ENCODE data around the gene CNST. TPM values are rescaled to one million over a fixed set of nuclear protein-coding genes. Genes with fewer than 3 reads are reported as not detected.
A peak's percentile ranks its signal among the peaks of the same experiment; 100 is the strongest.
"Not testable (repeated sequence)": the region's sequence is repeated elsewhere in the genome, so short reads cannot be mapped to it uniquely, and the experiment has no call there.

Gene CNST
- total RNA-seq, 6 experiments from 2014 or later, result 9.8 to 21.7 (median 14.6) TPM

- no peak overlapping the region for H3K4me3 ChIP-seq
- TF ChIP-seq CTCF (IDR thresholded peaks at IDR 0.05) (no peak), POLR2A (IDR thresholded peaks at IDR 0.05) (no peak)
- no peak for DNase-seq
Observed at GRCh38 chr1:246569248-246570238, 3.3 kb downstream of the CNST start.

DNA sequence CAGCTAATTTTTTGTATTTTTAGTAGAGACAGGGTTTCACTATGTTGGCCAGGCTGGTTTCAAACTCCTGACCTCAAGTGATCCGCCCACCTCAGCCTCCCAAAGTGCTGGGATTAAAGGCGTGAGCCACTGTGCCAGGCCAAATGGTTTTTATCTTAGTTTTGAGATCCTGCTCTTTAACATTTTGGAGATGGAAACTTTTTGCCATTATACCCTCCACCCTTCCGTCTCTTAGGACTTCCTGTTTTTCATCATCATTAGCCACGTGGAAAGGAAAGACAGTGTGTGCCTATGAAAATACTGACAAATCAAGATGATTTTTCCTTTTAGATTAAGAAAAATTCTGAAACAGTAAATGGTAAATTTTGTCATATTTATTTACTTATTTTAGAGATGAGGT is 5.1 kb downstream of the CNST start:
- H3K4me3 ChIP-seq; H3K36me3 ChIP-seq; ATAC-seq; DNase-seq; H3K27me3 ChIP-seq; intact Hi-C loops (cut with DNase I); H3K9me3 ChIP-seq: not testable (repeated sequence)
- Histone ChIP-seq H3K27ac (peak overlapping the region; percentile 21 to 48 (median 47)), H3K4me1 (peaks cover 0 to 15% (median 0%) of the 10 kb centered on the region in 4 donors)
- 61% methylated on average over 4 of the region's 4 CpGs for WGBS (ENCODE audit: insufficient coverage, low coverage, low lambda C conversion rate, missing lambda C conversion rate)

More at GRCh38 chr1:246569248-246570238, 3.3 kb downstream of the CNST start:
- Histone ChIP-seq H3K27ac (peak overlapping the region in 2 of 3 donors; percentile 13 to 18), H3K9me3 (no peaks in the 10 kb centered on the region), H3K36me3 (no peaks in the 10 kb centered on the region), H3K4me1 (peaks cover 0 to 14% (median 3%) of the 10 kb centered on the region in 4 donors), H3K27me3 (no peaks in the 10 kb centered on the region)
- intact Hi-C loops (cut with DNase I), result no loop called here
- ATAC-seq, result no peak
- 58% methylated on average over 8 of the region's 8 CpGs for WGBS (ENCODE audit: insufficient coverage, low coverage, low lambda C conversion rate, missing lambda C conversion rate)

DNA sequence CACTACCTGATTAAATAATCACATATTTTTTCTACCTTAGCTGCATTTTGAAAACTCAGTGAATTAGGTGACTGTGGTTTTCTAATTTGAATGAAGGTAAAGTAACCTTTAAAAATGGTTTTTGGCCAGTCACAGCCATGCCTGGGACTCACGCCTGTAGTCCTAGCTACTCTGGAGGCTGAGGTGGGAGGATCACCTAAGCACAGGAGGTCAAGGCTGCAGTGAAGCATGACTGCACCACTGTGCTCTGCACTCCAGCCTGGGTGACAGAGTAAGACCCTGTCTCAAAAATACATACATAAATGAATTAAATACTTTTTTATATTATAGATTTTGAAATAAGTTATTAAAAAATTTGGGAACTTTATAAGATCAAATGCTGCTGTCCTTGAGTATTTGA is 5.7 kb downstream of the CNST start:
- DNase-seq (no peak), ATAC-seq (no peak)
- no peaks in the 10 kb centered on the region for H3K27me3 ChIP-seq
- H3K36me3 ChIP-seq, result no peaks in the 10 kb centered on the region
- peak overlapping the region in 2 of 3 donors; percentile 21 to 48 for H3K27ac ChIP-seq
- WGBS (ENCODE audit: insufficient coverage, low coverage, low lambda C conversion rate, missing lambda C conversion rate), result 94% methylated on average over 1 of the region's 1 CpG
- intact Hi-C loops (cut with DNase I), result no loop called here
- peaks cover 0 to 15% (median 0%) of the 10 kb centered on the region in 4 donors for H3K4me1 ChIP-seq
- no peaks in the 10 kb centered on the region for H3K9me3 ChIP-seq
- H3K4me3 ChIP-seq, result no peak overlapping the region
- TF ChIP-seq POLR2A (IDR thresholded peaks at IDR 0.05) (no peak), CTCF (IDR thresholded peaks at IDR 0.05) (no peak)

DNA sequence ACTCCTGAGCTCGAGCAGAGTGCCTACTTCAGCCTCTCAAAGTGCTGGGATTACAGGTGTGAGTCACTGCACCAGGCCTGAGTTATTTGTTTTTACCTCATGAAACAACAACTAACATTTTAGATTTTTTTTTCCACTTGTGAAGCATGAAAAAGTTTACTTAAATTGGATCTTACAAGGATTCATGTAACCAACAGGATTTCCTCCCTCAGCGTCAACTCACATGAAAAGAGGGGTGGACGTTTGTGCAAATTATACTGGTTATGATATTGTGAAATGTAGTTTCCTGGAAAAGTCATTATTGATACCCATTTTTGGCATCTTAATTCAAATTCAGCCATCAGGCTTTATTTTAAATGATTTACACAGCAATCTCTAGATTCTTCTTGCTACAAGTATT is 6.5 kb downstream of the CNST start:
- Histone ChIP-seq H3K27ac (peak overlapping the region; percentile 7 to 24 (median 21)), H3K36me3 (no peaks in the 10 kb centered on the region), H3K27me3 (no peaks in the 10 kb centered on the region), H3K4me1 (peaks cover 0 to 18% (median 0%) of the 10 kb centered on the region in 4 donors), H3K9me3 (no peaks in the 10 kb centered on the region), H3K4me3 (no peak overlapping the region)
- no peak for DNase-seq
- 40% methylated on average over 3 of the region's 3 CpGs for WGBS (ENCODE audit: insufficient coverage, low coverage, low lambda C conversion rate, missing lambda C conversion rate)
- peak in 1 of 4 donors; percentile 37 for ATAC-seq
- TF ChIP-seq POLR2A (IDR thresholded peaks at IDR 0.05), result no peak
- TF ChIP-seq CTCF (IDR thresholded peaks at IDR 0.05), result no peak
- intact Hi-C loops (cut with DNase I), result no loop called here

- Histone ChIP-seq H3K4me3 (no peak overlapping the region), H3K9me3 (no peaks in the 10 kb centered on the region), H3K27ac (peak overlapping the region; percentile 7 to 24 (median 21)), H3K36me3 (no peaks in the 10 kb centered on the region), H3K27me3 (no peaks in the 10 kb centered on the region), H3K4me1 (peaks cover 0 to 14% (median 0%) of the 10 kb centered on the region in 4 donors)
- ATAC-seq, result peak; percentile 35 to 39 (median 38)
- 46% methylated on average over 6 of the region's 6 CpGs for WGBS (ENCODE audit: insufficient coverage, low coverage, low lambda C conversion rate, missing lambda C conversion rate)
- DNase-seq, result no peak
- no peak for TF ChIP-seq CTCF (IDR thresholded peaks at IDR 0.05)
- intact Hi-C loops (cut with DNase I), result no loop called here
Observed at GRCh38 chr1:246573491-246573890, 7.2 kb downstream of the CNST start.
